Measurements from ENCODE around the gene RPL38.
"Not testable (repeated sequence)": the region's sequence is repeated elsewhere in the genome, so short reads cannot be mapped to it uniquely, and the experiment has no call there.

The RPL38 gene

GRCh38 chr17:74185571-74186185, 17.8 kb upstream of the RPL38 start:
- DNase-seq (ENCODE audit: low spot score) = no peak

GRCh38 chr17:74186498-74186897, 17.0 kb upstream of the RPL38 start:
- no peak for DNase-seq (ENCODE audit: low spot score)

- DNase-seq (ENCODE audit: low spot score) = no peak
Observed at GRCh38 chr17:74187761-74188160, 15.7 kb upstream of the RPL38 start.

GRCh38 chr17:74188687-74189086, 14.8 kb upstream of the RPL38 start:
- DNase-seq (ENCODE audit: low spot score) = not testable (repeated sequence)

GRCh38 chr17:74190154-74190553, 13.3 kb upstream of the RPL38 start:
- DNase-seq (ENCODE audit: low spot score) = peak; percentile 30

- no peak for DNase-seq (ENCODE audit: low spot score)
Observed at GRCh38 chr17:74190807-74191406, 12.6 kb upstream of the RPL38 start.

- no peak for DNase-seq (ENCODE audit: low spot score)
Observed at GRCh38 chr17:74192950-74193781, 10.3 kb upstream of the RPL38 start.

GRCh38 chr17:74194682-74195081, 8.8 kb upstream of the RPL38 start:
- no peak for DNase-seq (ENCODE audit: low spot score)

GRCh38 chr17:74196541-74197317, 6.7 kb upstream of the RPL38 start:
- no peak for DNase-seq (ENCODE audit: low spot score)

- no peak for DNase-seq (ENCODE audit: low spot score)
Observed at GRCh38 chr17:74197801-74198200, 5.7 kb upstream of the RPL38 start.

- no peak for DNase-seq (ENCODE audit: low spot score)
Observed at GRCh38 chr17:74198694-74199093, 4.8 kb upstream of the RPL38 start.

- peak; percentile 63 for DNase-seq (ENCODE audit: low spot score)
Observed at GRCh38 chr17:74199306-74200092, 4.0 kb upstream of the RPL38 start.

- no peak for DNase-seq (ENCODE audit: low spot score)
Observed at GRCh38 chr17:74200112-74200511, 3.4 kb upstream of the RPL38 start.

GRCh38 chr17:74201250-74201649, 2.2 kb upstream of the RPL38 start:
- DNase-seq (ENCODE audit: low spot score) = no peak

GRCh38 chr17:74201948-74202347, 1.5 kb upstream of the RPL38 start:
- no peak for DNase-seq (ENCODE audit: low spot score)

- DNase-seq (ENCODE audit: low spot score) = no peak
Observed at GRCh38 chr17:74202938-74203337, 540 bp upstream of the RPL38 start.

- no peak for DNase-seq (ENCODE audit: low spot score)
Observed at GRCh38 chr17:74204474-74204873, 996 bp downstream of the RPL38 start.

GRCh38 chr17:74205274-74205673, 1.8 kb downstream of the RPL38 start:
- no peak for DNase-seq (ENCODE audit: low spot score)

GRCh38 chr17:74206332-74206818, 2.9 kb downstream of the RPL38 start:
- no peak for DNase-seq (ENCODE audit: low spot score)

GRCh38 chr17:74210191-74211140, 7.0 kb downstream of the RPL38 start:
- peak; percentile 78 for DNase-seq (ENCODE audit: low spot score)

All from hematopoietic multipotent progenitor cell treated with erythropoietin and hydrocortisone succinate and interleukin-3 and kit ligand, for 15 days (in vitro differentiated cells).